HFFc6 (cell line): ENCODE results near the gene DSE. TPM values are rescaled to one million over a fixed set of nuclear protein-coding genes. Genes with fewer than 3 reads are reported as not detected.
"Not testable (repeated sequence)": the region's sequence is repeated elsewhere in the genome, so short reads cannot be mapped to it uniquely, and the experiment has no call there.

ENCODE experiments used
- DNase-seq: peaks from one replicate; pipeline ENCODE4 v3.0.0-alpha.2; 2018
- H3K27ac Mint-ChIP-seq: 2 replicates; pipeline ENCODE4 v1.8.0; 2020; ENCODE audit warnings: mild to moderate bottlenecking, mixed read lengths
- H3K27me3 Mint-ChIP-seq: 2 replicates; pipeline ENCODE4 v1.8.0; 2021; ENCODE audit warnings: mild to moderate bottlenecking, moderate library complexity, mixed read lengths; ENCODE audit not compliant: insufficient read depth
- H3K36me3 Mint-ChIP-seq: 2 replicates; pipeline ENCODE4 v1.8.0; 2021; ENCODE audit warnings: low read depth, mixed read lengths
- H3K4me1 Mint-ChIP-seq: 2 replicates; pipeline ENCODE4 v1.8.0; 2020; ENCODE audit warnings: low read depth, mixed read lengths
- H3K4me3 Mint-ChIP-seq: 2 replicates; pipeline ENCODE4 v1.8.0; 2020; ENCODE audit warnings: mild to moderate bottlenecking, moderate library complexity, mixed read lengths
- H3K9me3 Mint-ChIP-seq: 2 replicates; pipeline ENCODE4 v1.8.0; 2020; ENCODE audit warnings: mild to moderate bottlenecking, mixed read lengths
- long read RNA-seq: library from polyadenylated mRNA; unstranded; transcript quantifications from one replicate; pipeline ENCODE4 v2.0.0, GENCODE V29; 2019
- total RNA-seq, 6 experiments: library from RNA; stranded (reverse); fragmentation: NEBNext Ultra II Directional; extraction: Animal tissue kit (Norgen Biotek cat#: 25700); gene quantifications; 2 replicates in 1 of 6; 3 replicates in 5 of 6; pipeline ENCODE4 v1.2.3, GENCODE V29; 2021
- TF ChIP-seq, protein P1 (sequence below): fragments of 200-600 bp; sonication (generic); IDR thresholded peaks from 2 replicates; pipeline ENCODE4 v1.5.0; 2021; ENCODE audit warnings: antibody characterized with exemption, mild to moderate bottlenecking

The DSE gene
- 100 to 1,000 TPM in 3 of 6 experiments, 10 to 100 TPM in 3; 86.7 to 110 (median 94.9) TPM for total RNA-seq
- long read RNA-seq, full-length matches to known transcripts, result 8 of 196 reads
- long read RNA-seq, partial matches to known transcripts, result 19 of 196 reads
- long read RNA-seq, other reads (novel, unspliced or antisense), result 169 of 196 reads

DNA sequence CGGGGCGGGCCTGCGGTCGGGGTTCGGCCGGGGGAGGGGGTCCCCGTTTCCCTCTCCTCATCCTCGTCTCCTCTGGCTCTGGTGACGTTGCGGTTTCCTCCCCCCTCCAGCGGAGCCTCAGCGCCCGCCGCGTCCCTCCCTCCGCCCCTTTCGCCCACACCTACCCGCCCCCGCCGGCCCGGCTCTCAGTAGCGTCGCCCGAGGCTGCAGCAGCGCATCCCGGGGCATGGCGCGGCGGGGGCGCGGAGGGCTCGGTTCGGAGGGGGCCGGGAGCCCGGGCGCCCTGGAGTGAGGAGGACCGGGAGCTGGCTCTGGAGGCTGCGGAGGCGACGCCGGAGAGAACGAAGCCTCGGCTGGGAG is at the start of gene DSE:
DSE (plus strand) TSS at position 188 of the 360 bp plus-strand sequence. CDS start 28,304 bp downstream, outside the sequence.
- no peaks in the 10 kb centered on the region for H3K9me3 Mint-ChIP-seq
- H3K36me3 Mint-ChIP-seq, result peaks cover 9% of the 10 kb centered on the region
- TF ChIP-seq, protein P1, sequence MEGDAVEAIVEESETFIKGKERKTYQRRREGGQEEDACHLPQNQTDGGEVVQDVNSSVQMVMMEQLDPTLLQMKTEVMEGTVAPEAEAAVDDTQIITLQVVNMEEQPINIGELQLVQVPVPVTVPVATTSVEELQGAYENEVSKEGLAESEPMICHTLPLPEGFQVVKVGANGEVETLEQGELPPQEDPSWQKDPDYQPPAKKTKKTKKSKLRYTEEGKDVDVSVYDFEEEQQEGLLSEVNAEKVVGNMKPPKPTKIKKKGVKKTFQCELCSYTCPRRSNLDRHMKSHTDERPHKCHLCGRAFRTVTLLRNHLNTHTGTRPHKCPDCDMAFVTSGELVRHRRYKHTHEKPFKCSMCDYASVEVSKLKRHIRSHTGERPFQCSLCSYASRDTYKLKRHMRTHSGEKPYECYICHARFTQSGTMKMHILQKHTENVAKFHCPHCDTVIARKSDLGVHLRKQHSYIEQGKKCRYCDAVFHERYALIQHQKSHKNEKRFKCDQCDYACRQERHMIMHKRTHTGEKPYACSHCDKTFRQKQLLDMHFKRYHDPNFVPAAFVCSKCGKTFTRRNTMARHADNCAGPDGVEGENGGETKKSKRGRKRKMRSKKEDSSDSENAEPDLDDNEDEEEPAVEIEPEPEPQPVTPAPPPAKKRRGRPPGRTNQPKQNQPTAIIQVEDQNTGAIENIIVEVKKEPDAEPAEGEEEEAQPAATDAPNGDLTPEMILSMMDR, result no peak
- H3K4me3 Mint-ChIP-seq, result peak within 1 kb of the TSS; percentile 94
- peak within 1 kb of the TSS; percentile 92 for H3K27ac Mint-ChIP-seq
- H3K27me3 Mint-ChIP-seq, result no peaks in the 10 kb centered on the region
- DNase-seq, result peak; percentile 73
- H3K4me1 Mint-ChIP-seq, result peaks cover 45% of the 10 kb centered on the region

DNA sequence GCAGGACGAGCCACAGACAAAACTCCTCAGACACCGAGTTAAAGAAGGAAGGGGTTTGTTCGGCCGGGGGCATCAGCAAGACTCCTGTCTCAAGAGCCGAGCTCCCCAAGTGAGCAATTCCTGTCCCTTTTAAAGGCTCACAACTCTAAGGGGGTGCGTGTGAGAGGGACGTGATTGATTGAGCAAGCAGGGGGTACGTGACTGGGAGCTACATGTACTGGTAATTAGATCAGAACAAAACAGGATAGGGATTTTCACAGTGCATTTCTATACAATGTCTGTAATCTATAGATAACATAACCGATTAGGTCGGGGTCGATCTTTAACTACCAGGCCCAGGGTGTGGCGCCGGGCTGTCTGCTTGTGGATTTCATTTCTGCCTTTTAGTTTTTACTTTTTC is 48.8 kb upstream of the DSE start:
- DNase-seq, H3K4me1 Mint-ChIP-seq, H3K9me3 Mint-ChIP-seq, H3K4me3 Mint-ChIP-seq, H3K36me3 Mint-ChIP-seq, H3K27ac Mint-ChIP-seq, H3K27me3 Mint-ChIP-seq: not testable (repeated sequence)

DNA sequence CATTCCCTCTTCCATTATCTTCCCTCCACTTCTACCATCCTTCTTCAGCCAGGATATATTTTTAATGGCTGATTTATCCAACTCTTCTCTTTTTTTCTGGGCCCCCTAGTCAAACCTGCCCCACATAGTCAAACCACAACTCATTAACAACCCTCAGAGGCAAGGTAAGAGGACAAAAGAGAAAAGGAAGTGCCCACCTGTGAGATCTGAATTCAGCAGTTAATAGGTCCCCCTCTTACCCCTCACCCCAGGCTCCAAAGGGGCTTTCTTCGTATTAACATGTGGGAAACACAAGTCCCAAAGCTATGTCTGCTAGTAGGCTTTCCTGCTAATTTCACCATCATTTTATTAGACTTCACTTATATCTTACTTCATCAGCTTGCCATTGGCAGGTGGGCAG is 46.9 kb upstream of the DSE start:
- TF ChIP-seq, protein P1, result no peak
- Mint-ChIP-seq H3K27me3 (no peaks in the 10 kb centered on the region), H3K36me3 (no peaks in the 10 kb centered on the region), H3K4me3 (no peak overlapping the region), H3K9me3 (no peaks in the 10 kb centered on the region), H3K27ac (no peak overlapping the region), H3K4me1 (peaks cover 14% of the 10 kb centered on the region)
- DNase-seq, result no peak

DNA sequence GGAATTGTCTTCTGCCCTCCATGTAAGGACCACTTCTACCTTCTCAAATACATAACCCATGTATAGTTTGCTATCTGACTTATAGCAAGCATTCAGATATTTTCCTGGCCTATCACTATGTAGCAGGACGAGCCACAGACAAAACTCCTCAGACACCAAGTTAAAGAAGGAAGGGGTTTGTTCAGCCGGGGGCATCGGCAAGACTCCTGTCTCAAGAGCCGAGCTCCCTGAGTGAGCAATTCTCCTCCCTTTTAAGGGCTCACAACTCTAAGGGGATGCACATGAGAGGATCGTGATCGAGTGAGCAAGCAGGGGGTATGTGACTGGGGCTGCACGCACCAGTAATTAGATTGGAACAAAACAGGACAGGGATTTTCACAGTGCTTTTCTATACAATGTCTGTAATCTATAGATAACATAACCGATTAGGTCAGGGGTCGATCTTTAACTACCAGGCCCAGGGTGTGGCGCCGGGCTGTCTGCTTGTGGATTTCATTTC is 45.1 kb upstream of the DSE start:
- H3K4me3 Mint-ChIP-seq, DNase-seq, H3K27ac Mint-ChIP-seq, H3K9me3 Mint-ChIP-seq, H3K27me3 Mint-ChIP-seq, H3K36me3 Mint-ChIP-seq: not testable (repeated sequence)
- H3K4me1 Mint-ChIP-seq, result peaks cover 19% of the 10 kb centered on the region

DNA sequence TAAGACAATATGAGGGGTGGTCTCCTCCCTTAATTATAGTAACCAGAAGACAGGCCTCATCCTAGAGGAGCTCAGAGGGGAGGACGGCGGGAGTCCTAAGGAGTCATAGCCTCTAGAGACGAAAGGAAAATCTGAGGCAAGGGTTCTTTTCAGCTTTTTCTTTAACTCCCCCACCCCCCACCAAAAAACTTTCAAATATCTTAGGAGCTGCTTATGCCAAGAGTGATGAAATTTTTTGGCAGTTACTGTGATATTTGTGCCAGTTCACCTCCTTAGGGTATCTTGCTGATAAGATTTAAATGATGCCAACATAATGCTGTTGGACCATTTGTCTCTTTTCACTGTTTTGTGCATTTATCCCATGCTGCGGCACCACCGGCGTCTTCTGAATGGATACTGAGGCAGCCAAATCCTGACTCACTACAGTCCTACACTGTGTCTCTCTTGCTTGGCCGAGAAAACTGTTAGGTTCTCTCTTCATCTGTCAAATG is 44.5 kb upstream of the DSE start:
- TF ChIP-seq, protein P1, result no peak
- Mint-ChIP-seq H3K4me1 (peaks cover 19% of the 10 kb centered on the region), H3K9me3 (no peaks in the 10 kb centered on the region), H3K27ac (no peak overlapping the region), H3K27me3 (no peaks in the 10 kb centered on the region), H3K4me3 (no peak overlapping the region), H3K36me3 (no peaks in the 10 kb centered on the region)
- DNase-seq, result no peak

DNA sequence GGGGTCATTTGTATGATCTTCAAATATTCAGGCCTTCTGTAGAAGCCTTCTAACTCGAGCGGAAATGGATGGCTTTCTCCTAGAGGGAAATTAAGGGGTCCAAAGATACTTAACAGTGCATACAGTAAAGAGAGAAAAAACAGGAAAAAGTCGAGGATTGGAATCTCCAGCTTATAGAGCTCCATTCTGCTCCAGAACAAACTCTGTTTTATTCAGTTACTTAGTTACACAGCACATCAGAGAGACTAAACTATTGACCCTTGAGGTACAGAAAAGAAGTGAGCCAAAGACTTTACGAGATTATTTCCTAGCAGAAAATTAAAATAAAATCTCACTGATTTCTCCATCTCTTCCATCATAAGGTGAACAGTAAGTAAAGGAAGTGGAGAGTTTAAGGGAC is 43.8 kb upstream of the DSE start:
- no peak overlapping the region for H3K27ac Mint-ChIP-seq

More for the DNA sequence above, 43.8 kb upstream of the DSE start:
- Mint-ChIP-seq H3K9me3 (no peaks in the 10 kb centered on the region), H3K36me3 (no peaks in the 10 kb centered on the region), H3K27me3 (no peaks in the 10 kb centered on the region), H3K4me1 (peaks cover 19% of the 10 kb centered on the region), H3K4me3 (no peak overlapping the region)
- DNase-seq, result no peak
- TF ChIP-seq, protein P1, result no peak
